Brain microvascular endothelial cell (primary cell): ENCODE data around the gene ZSCAN20.
A peak's percentile ranks its signal among the peaks of the same experiment; 100 is the strongest.

ENCODE experiments used
- DNase-seq: peaks from one replicate; pipeline ENCODE4 v3.0.0-alpha.2; 2020
- H3K27ac ChIP-seq: fragments of 250-450 bp; sonication (Bioruptor Pico); 2 replicates; pipeline ENCODE4 v1.5.1; 2020; ENCODE audit warnings: mild to moderate bottlenecking, moderate library complexity
- H3K27me3 ChIP-seq: fragments of 250-450 bp; sonication (Bioruptor Pico); replicated peaks from 2 replicates; pipeline ENCODE4 v1.5.1; 2020; ENCODE audit warnings: mild to moderate bottlenecking
- H3K36me3 ChIP-seq: fragments of 250-450 bp; sonication (Bioruptor Pico); replicated peaks from 2 replicates; pipeline ENCODE4 v1.5.1; 2020; ENCODE audit warnings: mild to moderate bottlenecking
- H3K4me3 ChIP-seq: 2 replicates; pipeline ENCODE4 v1.5.1; 2011; ENCODE audit warnings: low read depth, mild to moderate bottlenecking, control low read depth, low read length, moderate library complexity
- in situ Hi-C: cut with HindIII; loops from 2 replicates; pipeline ENCODE4 v1.10.0; 2017; ENCODE audit warnings: low sequenced_read_pairs, low pct_ligation_motif_present
- TF ChIP-seq, protein P1 (sequence below): IDR thresholded peaks from 2 replicates; pipeline ENCODE4 v1.5.1; 2011; ENCODE audit warnings: low read depth, mild to moderate bottlenecking, moderate library complexity, low read length, control low read depth, inconsistent platforms; ENCODE audit errors: missing control alignments

The ZSCAN20 gene

GRCh38 chr1:33442141-33442540 lies 30.3 kb upstream of the ZSCAN20 start:
- in situ Hi-C loops, result no loop called here
- TF ChIP-seq, protein P1, sequence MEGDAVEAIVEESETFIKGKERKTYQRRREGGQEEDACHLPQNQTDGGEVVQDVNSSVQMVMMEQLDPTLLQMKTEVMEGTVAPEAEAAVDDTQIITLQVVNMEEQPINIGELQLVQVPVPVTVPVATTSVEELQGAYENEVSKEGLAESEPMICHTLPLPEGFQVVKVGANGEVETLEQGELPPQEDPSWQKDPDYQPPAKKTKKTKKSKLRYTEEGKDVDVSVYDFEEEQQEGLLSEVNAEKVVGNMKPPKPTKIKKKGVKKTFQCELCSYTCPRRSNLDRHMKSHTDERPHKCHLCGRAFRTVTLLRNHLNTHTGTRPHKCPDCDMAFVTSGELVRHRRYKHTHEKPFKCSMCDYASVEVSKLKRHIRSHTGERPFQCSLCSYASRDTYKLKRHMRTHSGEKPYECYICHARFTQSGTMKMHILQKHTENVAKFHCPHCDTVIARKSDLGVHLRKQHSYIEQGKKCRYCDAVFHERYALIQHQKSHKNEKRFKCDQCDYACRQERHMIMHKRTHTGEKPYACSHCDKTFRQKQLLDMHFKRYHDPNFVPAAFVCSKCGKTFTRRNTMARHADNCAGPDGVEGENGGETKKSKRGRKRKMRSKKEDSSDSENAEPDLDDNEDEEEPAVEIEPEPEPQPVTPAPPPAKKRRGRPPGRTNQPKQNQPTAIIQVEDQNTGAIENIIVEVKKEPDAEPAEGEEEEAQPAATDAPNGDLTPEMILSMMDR, result no peak
- no peak for DNase-seq
- no peak overlapping the region for H3K27ac ChIP-seq
- no peak overlapping the region for H3K4me3 ChIP-seq
- no peaks in the 10 kb centered on the region for H3K27me3 ChIP-seq
- H3K36me3 ChIP-seq, result no peaks in the 10 kb centered on the region

DNA sequence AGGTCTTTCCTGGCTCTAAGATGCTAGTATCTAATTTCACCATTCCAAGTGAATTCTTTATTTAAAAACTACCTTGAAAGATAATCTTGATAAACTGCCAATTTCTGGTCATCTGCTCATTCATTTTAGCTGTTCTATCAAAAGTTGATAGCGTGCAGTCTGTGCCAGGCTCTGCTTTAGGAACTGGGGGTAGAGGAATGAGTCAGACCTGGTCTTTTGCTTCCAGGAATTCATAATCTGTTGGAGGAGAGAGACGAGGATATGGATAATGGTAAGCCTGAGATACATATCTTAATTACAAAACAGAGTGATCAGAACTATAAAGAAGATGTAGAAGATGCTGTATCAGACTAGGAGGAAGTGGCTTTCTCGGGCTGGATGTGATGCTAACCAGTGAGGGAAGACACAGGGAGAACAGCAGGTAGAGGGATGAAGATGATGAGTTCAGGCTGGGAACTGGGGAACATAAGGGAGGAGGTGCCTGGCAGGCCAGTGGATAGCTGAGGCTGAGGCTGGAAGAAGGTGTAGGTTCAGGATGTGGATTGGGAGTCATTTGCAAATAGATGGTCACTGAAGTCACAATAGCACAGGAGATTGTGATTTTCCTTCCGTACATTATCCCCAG lies 29.3 kb upstream of the ZSCAN20 start:
- no peak for DNase-seq
- Histone ChIP-seq H3K27ac (peak overlapping the region; percentile 23), H3K27me3 (no peaks in the 10 kb centered on the region), H3K4me3 (no peak overlapping the region), H3K36me3 (no peaks in the 10 kb centered on the region)
- TF ChIP-seq, protein P1, result no peak
- in situ Hi-C loops, result no loop called here

- no peaks in the 10 kb centered on the region for H3K36me3 ChIP-seq
- H3K27ac ChIP-seq, result no peak overlapping the region
- no peak overlapping the region for H3K4me3 ChIP-seq
- no peaks in the 10 kb centered on the region for H3K27me3 ChIP-seq
- TF ChIP-seq, protein P1, result no peak
- no peak for DNase-seq
- in situ Hi-C loops, result no loop called here
These were observed 28.7 kb upstream of the ZSCAN20 start for GRCh38 chr1:33443705-33444180.

DNA sequence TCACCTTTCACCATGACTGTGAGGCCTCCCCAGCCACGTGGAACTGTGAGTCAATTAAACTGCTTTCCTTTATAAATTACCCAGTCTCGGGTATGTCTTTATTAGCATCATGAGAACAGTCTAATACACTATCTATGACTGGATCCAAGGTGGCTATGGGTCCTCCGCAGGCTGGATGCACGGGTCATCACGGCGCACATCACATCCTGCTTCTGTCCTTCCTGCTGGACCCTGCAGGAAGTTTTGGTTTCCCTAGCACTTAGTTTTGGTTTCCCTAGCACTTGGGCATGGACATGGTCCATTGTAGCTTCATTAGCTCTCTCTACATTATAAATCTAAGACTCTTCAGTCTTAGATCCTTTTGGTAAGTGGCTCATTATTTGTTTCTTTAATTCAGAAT lies 27.3 kb upstream of the ZSCAN20 start:
- no peak overlapping the region for H3K4me3 ChIP-seq
- no peak overlapping the region for H3K27ac ChIP-seq
- no peaks in the 10 kb centered on the region for H3K36me3 ChIP-seq
- no peak for DNase-seq
- TF ChIP-seq, protein P1, result no peak
- in situ Hi-C loops, result no loop called here
- no peaks in the 10 kb centered on the region for H3K27me3 ChIP-seq

DNA sequence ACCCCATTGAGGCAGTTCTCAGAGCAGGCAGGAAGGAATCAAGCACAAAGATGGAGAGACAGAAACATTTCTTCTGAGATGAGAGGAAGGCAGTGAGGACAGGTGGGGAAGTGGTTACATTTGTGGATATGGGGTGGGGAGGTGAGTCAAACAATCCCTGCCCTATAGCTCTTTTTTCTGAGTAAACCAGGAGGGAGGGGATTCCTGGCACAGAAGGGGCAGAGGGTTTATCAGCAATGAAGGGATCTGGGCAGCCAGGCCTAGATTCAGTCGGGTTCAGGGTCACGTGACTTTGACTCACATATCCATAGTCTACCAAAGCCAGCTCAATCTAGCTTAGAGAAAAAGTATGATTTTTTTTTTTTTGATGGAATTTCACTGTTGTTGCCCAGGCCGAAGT lies 25.9 kb upstream of the ZSCAN20 start:
- no peaks in the 10 kb centered on the region for H3K36me3 ChIP-seq
- in situ Hi-C loops, result no loop called here
- H3K4me3 ChIP-seq, result no peak overlapping the region
- no peak overlapping the region for H3K27ac ChIP-seq
- no peaks in the 10 kb centered on the region for H3K27me3 ChIP-seq
- TF ChIP-seq, protein P1, result no peak
- no peak for DNase-seq
